Trophoblast cell (in vitro differentiated cells and primary cell): ENCODE results near the gene EXOC1L. TPM values are rescaled to one million over a fixed set of nuclear protein-coding genes. Genes with fewer than 3 reads are reported as not detected.

Source experiments
- DNase-seq, 2 donors: peaks; one replicate each; pipeline ENCODE4 v3.0.0-alpha.2; 2016
- H2AFZ ChIP-seq: 2 replicates; pipeline ENCODE4 v1.6.1; 2013; ENCODE audit warnings: low read length, moderate library complexity, mild to moderate bottlenecking; ENCODE audit not compliant: insufficient read depth, poor library complexity
- H2AK5ac ChIP-seq: 2 replicates; pipeline ENCODE4 v1.6.1; 2013; ENCODE audit warnings: mild to moderate bottlenecking, low read length
- H2BK120ac ChIP-seq: 2 replicates; pipeline ENCODE4 v1.6.1; 2013; ENCODE audit warnings: low read length, mild to moderate bottlenecking, moderate library complexity; ENCODE audit not compliant: insufficient read depth, poor library complexity
- H2BK12ac ChIP-seq: 2 replicates; pipeline ENCODE4 v1.6.1; 2013; ENCODE audit warnings: mild to moderate bottlenecking, low read length, moderate library complexity
- H2BK5ac ChIP-seq: 2 replicates; pipeline ENCODE4 v1.6.1; 2013; ENCODE audit warnings: low read length, low read depth, moderate library complexity, mild to moderate bottlenecking; ENCODE audit not compliant: poor library complexity
- H3K14ac ChIP-seq: 2 replicates; pipeline ENCODE4 v1.6.1; 2013; ENCODE audit warnings: mild to moderate bottlenecking, low read length
- H3K18ac ChIP-seq: 2 replicates; pipeline ENCODE4 v1.6.1; 2013; ENCODE audit warnings: mild to moderate bottlenecking, low read length
- H3K23ac ChIP-seq: 2 replicates; pipeline ENCODE4 v1.6.1; 2013; ENCODE audit warnings: low read length
- H3K27ac ChIP-seq: 2 replicates; pipeline ENCODE4 v1.5.1; 2013; ENCODE audit warnings: low read depth, mild to moderate bottlenecking, inconsistent platforms, low read length, moderate library complexity
- H3K27me3 ChIP-seq: 2 replicates; pipeline ENCODE4 v1.6.1; 2013; ENCODE audit warnings: inconsistent platforms, mild to moderate bottlenecking, low read length, moderate library complexity; ENCODE audit not compliant: insufficient read depth
- H3K36me3 ChIP-seq, 2 experiments: 1 replicate in 1 of 2; 2 replicates in 1 of 2; pipeline ENCODE4 v1.6.1; 2013; ENCODE audit warnings: low read length in 2 of 2, mild to moderate bottlenecking in 2 of 2, moderate library complexity in 1 of 2; ENCODE audit not compliant: insufficient read depth in 2 of 2, control insufficient read depth in 1 of 2
- H3K4ac ChIP-seq: 2 replicates; pipeline ENCODE4 v1.6.1; 2013; ENCODE audit warnings: low read depth, mild to moderate bottlenecking, low read length, moderate library complexity
- H3K4me1 ChIP-seq, 2 experiments: 1 replicate in 1 of 2; 2 replicates in 1 of 2; pipeline ENCODE4 v1.6.1; 2013; ENCODE audit warnings: low read length in 2 of 2, mild to moderate bottlenecking in 2 of 2, moderate library complexity in 1 of 2; ENCODE audit not compliant: insufficient read depth in 2 of 2, control insufficient read depth in 1 of 2
- H3K4me2 ChIP-seq: 2 replicates; pipeline ENCODE4 v1.6.1; 2013; ENCODE audit warnings: inconsistent platforms, mild to moderate bottlenecking, low read length, moderate library complexity
- H3K4me3 ChIP-seq: 2 replicates; pipeline ENCODE4 v1.5.1; 2013; ENCODE audit warnings: mild to moderate bottlenecking, low read depth, low read length, inconsistent platforms
- H3K79me1 ChIP-seq: one replicate; pipeline ENCODE4 v1.6.1; 2013; ENCODE audit warnings: low read length
- H3K79me2 ChIP-seq: 2 replicates; pipeline ENCODE4 v1.6.1; 2013; ENCODE audit warnings: low read length, mild to moderate bottlenecking; ENCODE audit not compliant: control insufficient read depth, insufficient read depth, poor library complexity
- H3K9ac ChIP-seq: 2 replicates; pipeline ENCODE4 v1.6.1; 2013; ENCODE audit warnings: mild to moderate bottlenecking, low read length
- H3K9me3 ChIP-seq: 2 replicates; pipeline ENCODE4 v1.6.1; 2013; ENCODE audit warnings: low read depth, mild to moderate bottlenecking, control low read depth, inconsistent platforms, low read length; ENCODE audit not compliant: insufficient read depth
- H4K12ac ChIP-seq: 2 replicates; pipeline ENCODE4 v1.6.1; 2013; ENCODE audit warnings: low read depth, mild to moderate bottlenecking, low read length, moderate library complexity
- H4K8ac ChIP-seq: 2 replicates; pipeline ENCODE4 v1.6.1; 2013; ENCODE audit warnings: low read depth, mild to moderate bottlenecking, low read length, moderate library complexity
- H4K91ac ChIP-seq: one replicate; pipeline ENCODE4 v1.6.1; 2013; ENCODE audit warnings: low read depth, mild to moderate bottlenecking, low read length, moderate library complexity
- WGBS: extraction: QIAGEN DNeasy Blood & Tissue Kit; methylation state at CpG from one replicate; pipeline ENCODE4 v1.1.7; 2013; ENCODE audit warnings: missing lambda C conversion rate; ENCODE audit not compliant: insufficient read length, insufficient coverage; ENCODE audit errors: extremely low coverage; 5-methylcytosine and 5-hydroxymethylcytosine counted together
- polyA plus RNA-seq: library from polyadenylated mRNA; stranded (reverse); fragments of 200-250 nt; gene quantifications from 2 replicates; pipeline ENCODE4 v1.2.3, GENCODE V29; 2013

EXOC1L gene, protein sequence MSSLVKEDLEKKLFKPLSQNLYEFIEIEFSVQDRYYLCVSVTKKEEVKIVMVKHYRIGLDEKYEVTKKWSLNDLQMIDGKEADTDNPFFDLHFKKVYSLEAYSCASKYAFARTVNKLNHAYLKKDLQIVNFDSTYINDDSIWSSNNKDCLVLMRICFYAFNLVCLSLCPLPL
- not detected in 2 replicates for polyA plus RNA-seq

DNA sequence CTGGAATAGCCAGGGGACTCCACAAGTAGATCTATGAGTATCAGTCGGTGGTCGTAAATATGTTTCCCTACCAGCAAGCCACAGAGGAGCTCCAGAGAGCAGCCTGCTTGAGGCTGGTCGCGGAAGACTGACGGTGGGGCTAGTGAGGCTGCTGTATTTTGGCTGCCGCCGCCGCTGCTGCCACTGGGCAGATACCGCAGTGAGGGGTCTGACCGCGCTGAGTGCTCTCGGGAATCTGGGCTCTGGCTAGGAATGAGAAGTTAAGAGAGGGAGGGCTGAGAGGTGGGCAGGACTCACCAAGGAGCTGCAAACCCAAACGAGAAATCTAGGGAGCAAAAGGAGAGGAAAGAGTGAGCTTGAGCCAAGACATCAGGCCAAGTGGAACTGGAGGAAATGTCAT, at the start of gene EXOC1L:
TSS of gene EXOC1L (plus strand) at position 157 of the 400 bp plus-strand sequence. CDS start at position 394, 237 bp downstream.
- H3K4me2 ChIP-seq: peak within 1 kb of the TSS; percentile 52
- H2BK5ac ChIP-seq: no peak within 1 kb of the TSS
- no peak within 1 kb of the TSS for H4K12ac ChIP-seq
- no peak within 1 kb of the TSS for H3K27ac ChIP-seq
- H4K91ac ChIP-seq: no peak within 1 kb of the TSS
- WGBS: no CpG with 5 or more reads among the region's 13 CpGs
- H3K9ac ChIP-seq: no peak within 1 kb of the TSS
- no peak within 1 kb of the TSS for H3K14ac ChIP-seq
- no peaks in the 10 kb centered on the region for H3K79me2 ChIP-seq
- no peak within 1 kb of the TSS for H3K4ac ChIP-seq
- H3K9me3 ChIP-seq: no peaks in the 10 kb centered on the region
- no peaks in the 10 kb centered on the region for H3K27me3 ChIP-seq
- H3K79me1 ChIP-seq: no peaks in the 10 kb centered on the region
- DNase-seq: no peak
- no peak within 1 kb of the TSS for H3K4me3 ChIP-seq
- H2BK120ac ChIP-seq: no peak within 1 kb of the TSS
- H2AK5ac ChIP-seq: no peak within 1 kb of the TSS
- H3K18ac ChIP-seq: no peak within 1 kb of the TSS
- H3K36me3 ChIP-seq: no peaks in the 10 kb centered on the region
- H2AFZ ChIP-seq: peak within 1 kb of the TSS; percentile 24
- no peak within 1 kb of the TSS for H2BK12ac ChIP-seq
- no peaks in the 10 kb centered on the region for H3K4me1 ChIP-seq
- no peak within 1 kb of the TSS for H4K8ac ChIP-seq
- no peak within 1 kb of the TSS for H3K23ac ChIP-seq

DNA sequence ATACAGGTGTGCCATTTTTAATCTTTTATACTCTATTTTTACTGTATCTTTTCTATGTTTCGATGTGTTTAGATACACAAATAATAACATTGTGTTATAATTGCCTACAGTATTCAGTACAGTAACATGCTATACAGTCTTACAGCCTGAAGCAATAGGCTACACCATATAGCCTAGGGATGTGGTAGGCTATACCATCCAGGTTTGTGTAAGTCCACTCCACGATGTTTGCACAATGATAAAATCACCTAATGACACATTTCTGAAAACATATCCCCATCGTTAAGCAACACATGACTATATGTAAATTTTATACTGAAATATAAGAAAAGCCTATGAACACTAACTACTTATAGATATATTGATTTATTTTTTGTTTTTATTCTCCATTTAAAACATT, 48.9 kb upstream of the EXOC1L start:
- H3K18ac ChIP-seq: no peak overlapping the region
- H3K4me2 ChIP-seq: no peak overlapping the region
- H3K36me3 ChIP-seq: no peaks in the 10 kb centered on the region
- no peak overlapping the region for H3K4me3 ChIP-seq
- H3K4ac ChIP-seq: no peak overlapping the region
- H3K79me2 ChIP-seq: no peaks in the 10 kb centered on the region
- no CpG with 5 or more reads among the region's 3 CpGs for WGBS
- H4K8ac ChIP-seq: no peak overlapping the region
- H3K79me1 ChIP-seq: no peaks in the 10 kb centered on the region
- H3K14ac ChIP-seq: no peak overlapping the region
- no peak overlapping the region for H2AFZ ChIP-seq
- no peak overlapping the region for H2BK12ac ChIP-seq
- no peak for DNase-seq
- no peak overlapping the region for H3K23ac ChIP-seq
- H3K27me3 ChIP-seq: no peaks in the 10 kb centered on the region
- H3K27ac ChIP-seq: no peak overlapping the region
- no peak overlapping the region for H2BK5ac ChIP-seq
- no peak overlapping the region for H4K91ac ChIP-seq
- no peak overlapping the region for H3K9ac ChIP-seq
- H2BK120ac ChIP-seq: no peak overlapping the region
- no peak overlapping the region for H4K12ac ChIP-seq
- peaks cover 2 to 5% of the 10 kb centered on the region in 2 experiments for H3K4me1 ChIP-seq
- H2AK5ac ChIP-seq: no peak overlapping the region
- no peaks in the 10 kb centered on the region for H3K9me3 ChIP-seq

DNA sequence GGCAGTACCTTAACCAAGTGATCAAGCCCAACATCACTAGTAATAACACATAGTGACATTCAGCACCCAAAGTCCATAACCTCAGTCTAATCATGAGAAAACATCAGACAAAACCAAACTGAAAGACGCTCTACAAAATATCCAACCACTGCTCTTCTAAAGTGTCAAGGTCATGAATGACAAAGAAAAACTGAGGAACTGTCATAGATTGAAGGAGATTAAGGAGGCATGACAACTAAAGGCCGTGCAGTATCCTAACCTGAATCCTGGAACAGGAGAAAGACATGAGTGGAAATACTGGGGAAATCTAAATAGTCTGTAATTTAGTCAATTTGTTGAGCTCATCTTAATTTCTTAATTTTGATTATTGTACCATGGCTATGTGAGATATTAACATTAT, 38.2 kb upstream of the EXOC1L start:
- DNase-seq: no peak
- Histone ChIP-seq H3K27me3 (no peaks in the 10 kb centered on the region), H3K14ac (no peak overlapping the region), H2BK5ac (no peak overlapping the region), H3K4me2 (no peak overlapping the region), H3K79me1 (no peaks in the 10 kb centered on the region), H3K79me2 (no peaks in the 10 kb centered on the region), H3K23ac (no peak overlapping the region), H3K18ac (no peak overlapping the region), H3K4ac (no peak overlapping the region), H4K12ac (no peak overlapping the region), H3K36me3 (no peaks in the 10 kb centered on the region), H3K9ac (no peak overlapping the region), H2BK120ac (no peak overlapping the region), H2BK12ac (no peak overlapping the region), H3K4me3 (no peak overlapping the region), H4K8ac (no peak overlapping the region), H3K9me3 (no peaks in the 10 kb centered on the region), H3K4me1 (no peaks in the 10 kb centered on the region), H2AK5ac (no peak overlapping the region), H4K91ac (no peak overlapping the region), H3K27ac (no peak overlapping the region), H2AFZ (no peak overlapping the region)
- no CpG with 5 or more reads among the region's 2 CpGs for WGBS

DNA sequence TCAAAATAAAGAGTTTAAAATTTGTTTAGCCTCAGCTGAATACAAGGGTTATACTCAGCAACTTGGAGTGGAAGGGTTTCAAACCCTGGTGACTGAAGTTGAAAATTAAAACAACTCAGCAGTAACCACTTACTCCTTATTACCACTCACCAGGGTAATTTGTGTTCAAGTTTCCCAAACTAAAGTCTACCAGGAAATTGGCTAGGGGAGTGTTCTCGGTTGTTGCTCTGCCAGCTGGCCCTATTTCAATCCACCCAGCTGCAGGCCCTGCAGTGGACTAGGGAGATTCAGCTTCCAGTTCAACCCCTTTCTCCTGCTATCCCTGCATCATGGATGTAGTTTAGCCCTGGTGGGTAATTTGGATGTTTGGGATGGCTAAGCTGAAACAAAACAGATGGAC, 37.8 kb upstream of the EXOC1L start:
- Histone ChIP-seq H3K79me1 (no peaks in the 10 kb centered on the region), H3K4me2 (no peak overlapping the region), H3K9me3 (no peaks in the 10 kb centered on the region), H3K36me3 (no peaks in the 10 kb centered on the region), H3K4me1 (no peaks in the 10 kb centered on the region), H3K79me2 (no peaks in the 10 kb centered on the region), H2AK5ac (no peak overlapping the region), H3K27ac (no peak overlapping the region), H3K27me3 (no peaks in the 10 kb centered on the region), H3K4ac (no peak overlapping the region), H2AFZ (no peak overlapping the region), H4K8ac (no peak overlapping the region), H2BK5ac (no peak overlapping the region), H4K91ac (no peak overlapping the region), H3K14ac (no peak overlapping the region), H2BK12ac (no peak overlapping the region), H3K23ac (no peak overlapping the region), H3K18ac (no peak overlapping the region), H3K4me3 (no peak overlapping the region), H3K9ac (no peak overlapping the region), H2BK120ac (no peak overlapping the region), H4K12ac (no peak overlapping the region)
- WGBS: no CpG with 5 or more reads among the region's 1 CpG
- peak in 1 of 2 donors; percentile 1 for DNase-seq
